Measurements from ENCODE around the gene P2RY6.
A peak's percentile ranks its signal among the peaks of the same experiment; 100 is the strongest.

The P2RY6 gene

GRCh38 chr11:73327812-73328364, 55.8 kb downstream of the P2RY6 start:
- peak overlapping the region; percentile 74 for H3K27ac ChIP-seq (ENCODE audit: low read length)
- peaks cover 0 to 2% of the 10 kb centered on the region in 2 donors for H3K36me3 ChIP-seq (ENCODE audit: control insufficient read depth in 2 of 2, insufficient read depth in 2 of 2, low read length in 2 of 2)

DNA sequence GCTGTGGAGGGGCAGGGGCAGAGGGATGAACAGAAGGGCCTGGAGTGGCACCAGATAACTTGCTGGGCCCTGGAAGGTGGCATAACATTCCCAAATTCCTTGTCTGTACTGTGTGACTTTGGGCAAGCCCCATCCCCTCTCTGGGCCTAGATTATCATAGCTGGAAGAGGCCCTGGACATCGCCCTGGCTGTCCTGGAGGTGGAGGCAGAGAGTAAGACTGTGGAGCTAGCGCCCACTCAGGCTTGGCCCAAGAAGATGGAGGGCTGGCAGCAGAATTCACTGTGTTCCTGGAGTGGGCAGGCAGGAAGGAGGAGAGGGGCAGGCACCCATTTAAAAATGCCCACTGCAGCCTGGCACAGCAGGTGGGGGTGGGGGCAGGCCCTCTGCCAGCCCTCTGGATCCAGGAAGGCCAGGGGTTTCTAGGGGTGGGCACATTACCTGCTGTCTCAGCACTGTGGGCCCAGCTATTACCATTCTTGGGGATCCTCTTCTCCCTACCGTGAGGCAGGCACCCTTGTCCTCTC, 58.5 kb downstream of the P2RY6 start:
- Histone ChIP-seq H3K9ac (ENCODE audit: low read length in 2 of 2) (peak overlapping the region; percentile 47 to 56), H3K4me1 (ENCODE audit: control insufficient read depth, insufficient read depth, low read length) (peaks cover 87% of the 10 kb centered on the region)

More at GRCh38 chr11:73327812-73328364, 55.8 kb downstream of the P2RY6 start:
- H3K4me1 ChIP-seq (ENCODE audit: control insufficient read depth, insufficient read depth, low read length), result peaks cover 89% of the 10 kb centered on the region
- no peaks in the 10 kb centered on the region for H3K9me3 ChIP-seq (ENCODE audit: control insufficient read depth in 2 of 2, low read length in 2 of 2)
- no peak overlapping the region for H3K4me3 ChIP-seq (ENCODE audit: low read length in 2 of 2)
- H3K27me3 ChIP-seq (ENCODE audit: control insufficient read depth in 1 of 2, insufficient read depth in 2 of 2, low read length in 2 of 2), result no peaks in the 10 kb centered on the region
- no peak overlapping the region for H3K9ac ChIP-seq (ENCODE audit: low read length in 2 of 2)

GRCh38 chr11:73331138-73331916, 59.2 kb downstream of the P2RY6 start:
- H3K9me3 ChIP-seq (ENCODE audit: control insufficient read depth in 2 of 2, low read length in 2 of 2), result no peaks in the 10 kb centered on the region
- peak overlapping the region; percentile 80 for H3K27ac ChIP-seq (ENCODE audit: low read length)
- peaks cover 81% of the 10 kb centered on the region for H3K4me1 ChIP-seq (ENCODE audit: control insufficient read depth, insufficient read depth, low read length)
- H3K9ac ChIP-seq (ENCODE audit: low read length in 2 of 2), result peak overlapping the region; percentile 47 to 56
- no peaks in the 10 kb centered on the region for H3K27me3 ChIP-seq (ENCODE audit: control insufficient read depth in 1 of 2, insufficient read depth in 2 of 2, low read length in 2 of 2)
- H3K36me3 ChIP-seq (ENCODE audit: control insufficient read depth in 2 of 2, insufficient read depth in 2 of 2, low read length in 2 of 2), result no peaks in the 10 kb centered on the region
- H3K4me3 ChIP-seq (ENCODE audit: low read length in 2 of 2), result peak overlapping the region in 1 of 2 donors; percentile 35

More for the DNA sequence above, 58.5 kb downstream of the P2RY6 start:
- H3K27me3 ChIP-seq (ENCODE audit: control insufficient read depth in 1 of 2, insufficient read depth in 2 of 2, low read length in 2 of 2), result no peaks in the 10 kb centered on the region
- peak overlapping the region; percentile 80 for H3K27ac ChIP-seq (ENCODE audit: low read length)
- H3K9me3 ChIP-seq (ENCODE audit: control insufficient read depth in 2 of 2, low read length in 2 of 2), result no peaks in the 10 kb centered on the region
- H3K36me3 ChIP-seq (ENCODE audit: control insufficient read depth in 2 of 2, insufficient read depth in 2 of 2, low read length in 2 of 2), result peaks cover 0 to under 1% of the 10 kb centered on the region in 2 donors
- H3K4me3 ChIP-seq (ENCODE audit: low read length in 2 of 2), result peak overlapping the region in 1 of 2 donors; percentile 35

GRCh38 chr11:73333173-73333572, 61.0 kb downstream of the P2RY6 start:
- H3K4me3 ChIP-seq (ENCODE audit: low read length in 2 of 2), result no peak overlapping the region
- peak overlapping the region; percentile 10 to 51 for H3K9ac ChIP-seq (ENCODE audit: low read length in 2 of 2)
- H3K27me3 ChIP-seq (ENCODE audit: control insufficient read depth in 1 of 2, insufficient read depth in 2 of 2, low read length in 2 of 2), result no peaks in the 10 kb centered on the region
- H3K9me3 ChIP-seq (ENCODE audit: control insufficient read depth in 2 of 2, low read length in 2 of 2), result no peaks in the 10 kb centered on the region
- peak overlapping the region; percentile 80 for H3K27ac ChIP-seq (ENCODE audit: low read length)
- H3K4me1 ChIP-seq (ENCODE audit: control insufficient read depth, insufficient read depth, low read length), result peaks cover 75% of the 10 kb centered on the region
- peaks cover 0 to 2% of the 10 kb centered on the region in 2 donors for H3K36me3 ChIP-seq (ENCODE audit: control insufficient read depth in 2 of 2, insufficient read depth in 2 of 2, low read length in 2 of 2)

- Histone ChIP-seq H3K4me3 (ENCODE audit: low read length in 2 of 2) (peak overlapping the region in 1 of 2 donors; percentile 35), H3K4me1 (ENCODE audit: control insufficient read depth, insufficient read depth, low read length) (peaks cover 74% of the 10 kb centered on the region), H3K9me3 (ENCODE audit: control insufficient read depth in 2 of 2, low read length in 2 of 2) (no peaks in the 10 kb centered on the region)
These were observed 61.7 kb downstream of the P2RY6 start for GRCh38 chr11:73333640-73334383.

DNA sequence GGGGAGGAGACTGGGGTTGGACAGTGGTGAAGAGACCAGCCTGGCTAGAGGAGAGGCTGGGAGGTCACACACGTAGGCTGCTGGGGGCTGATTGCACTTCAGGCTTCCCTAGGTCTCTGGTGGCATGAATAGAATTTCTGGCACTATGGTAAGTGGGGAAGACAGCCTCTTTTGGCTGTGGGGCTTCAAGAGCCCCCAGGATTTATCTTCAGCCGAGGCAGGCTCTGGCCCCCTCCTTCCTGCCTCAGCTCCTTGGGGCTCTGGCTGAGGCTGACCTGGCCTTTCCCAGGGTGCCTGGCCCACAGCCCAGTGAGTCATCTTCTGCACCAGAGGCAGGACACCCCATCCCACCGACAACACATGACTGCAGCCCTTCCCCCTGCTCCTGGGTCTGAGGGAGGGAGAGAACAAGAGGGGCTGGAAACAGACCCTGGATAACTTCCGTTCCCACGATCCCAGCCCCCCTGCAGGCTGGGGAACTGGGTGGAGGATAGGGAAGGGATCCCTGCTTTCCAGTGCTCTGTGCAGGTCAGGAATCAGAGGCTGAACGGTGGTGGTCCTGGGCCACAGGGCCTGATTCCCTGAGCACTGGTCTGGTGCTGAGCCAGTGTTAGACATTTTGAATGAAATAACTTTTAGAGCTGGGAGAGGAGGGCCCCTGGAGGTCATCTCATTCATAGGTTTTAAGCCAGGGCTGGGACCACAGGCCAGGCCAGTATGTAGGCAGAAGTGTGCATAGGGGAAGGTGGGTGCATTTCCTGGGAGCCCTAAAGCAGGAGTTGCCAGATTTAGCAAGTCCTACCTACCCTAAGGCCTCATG, 62.5 kb downstream of the P2RY6 start:
- H3K4me1 ChIP-seq (ENCODE audit: control insufficient read depth, insufficient read depth, low read length), result peaks cover 72% of the 10 kb centered on the region
- H3K4me3 ChIP-seq (ENCODE audit: low read length in 2 of 2), result peak overlapping the region; percentile 31 to 44
- H3K36me3 ChIP-seq (ENCODE audit: control insufficient read depth in 2 of 2, insufficient read depth in 2 of 2, low read length in 2 of 2), result peaks cover 0 to 2% of the 10 kb centered on the region in 2 donors
- H3K27ac ChIP-seq (ENCODE audit: low read length), result peak overlapping the region; percentile 80
- peak overlapping the region; percentile 21 to 42 for H3K9ac ChIP-seq (ENCODE audit: low read length in 2 of 2)
- H3K9me3 ChIP-seq (ENCODE audit: control insufficient read depth in 2 of 2, low read length in 2 of 2), result no peaks in the 10 kb centered on the region
- no peaks in the 10 kb centered on the region for H3K27me3 ChIP-seq (ENCODE audit: control insufficient read depth in 1 of 2, insufficient read depth in 2 of 2, low read length in 2 of 2)

More at GRCh38 chr11:73333640-73334383, 61.7 kb downstream of the P2RY6 start:
- Histone ChIP-seq H3K27me3 (ENCODE audit: control insufficient read depth in 1 of 2, insufficient read depth in 2 of 2, low read length in 2 of 2) (no peaks in the 10 kb centered on the region), H3K27ac (ENCODE audit: low read length) (peak overlapping the region; percentile 80), H3K36me3 (ENCODE audit: control insufficient read depth in 2 of 2, insufficient read depth in 2 of 2, low read length in 2 of 2) (peaks cover 0 to 2% of the 10 kb centered on the region in 2 donors), H3K9ac (ENCODE audit: low read length in 2 of 2) (peak overlapping the region; percentile 21 to 42)

GRCh38 chr11:73335204-73335923, 63.2 kb downstream of the P2RY6 start:
- Histone ChIP-seq H3K9me3 (ENCODE audit: control insufficient read depth in 2 of 2, low read length in 2 of 2) (no peaks in the 10 kb centered on the region), H3K27ac (ENCODE audit: low read length) (peak overlapping the region; percentile 80), H3K27me3 (ENCODE audit: control insufficient read depth in 1 of 2, insufficient read depth in 2 of 2, low read length in 2 of 2) (no peaks in the 10 kb centered on the region), H3K36me3 (ENCODE audit: control insufficient read depth in 2 of 2, insufficient read depth in 2 of 2, low read length in 2 of 2) (peaks cover 0 to 2% of the 10 kb centered on the region in 2 donors), H3K4me1 (ENCODE audit: control insufficient read depth, insufficient read depth, low read length) (peaks cover 76% of the 10 kb centered on the region), H3K9ac (ENCODE audit: low read length in 2 of 2) (peak overlapping the region; percentile 21 to 36), H3K4me3 (ENCODE audit: low read length in 2 of 2) (peak overlapping the region; percentile 31 to 44)

GRCh38 chr11:73337846-73338245, 65.7 kb downstream of the P2RY6 start:
- no peak overlapping the region for H3K27ac ChIP-seq (ENCODE audit: low read length)
- peaks cover 63% of the 10 kb centered on the region for H3K4me1 ChIP-seq (ENCODE audit: control insufficient read depth, insufficient read depth, low read length)
- no peaks in the 10 kb centered on the region for H3K27me3 ChIP-seq (ENCODE audit: control insufficient read depth in 1 of 2, insufficient read depth in 2 of 2, low read length in 2 of 2)
- H3K36me3 ChIP-seq (ENCODE audit: control insufficient read depth in 2 of 2, insufficient read depth in 2 of 2, low read length in 2 of 2), result peaks cover 0 to 4% of the 10 kb centered on the region in 2 donors
- H3K9ac ChIP-seq (ENCODE audit: low read length in 2 of 2), result peak overlapping the region in 1 of 2 donors; percentile 42
- no peaks in the 10 kb centered on the region for H3K9me3 ChIP-seq (ENCODE audit: control insufficient read depth in 2 of 2, low read length in 2 of 2)
- H3K4me3 ChIP-seq (ENCODE audit: low read length in 2 of 2), result no peak overlapping the region

GRCh38 chr11:73338279-73338678, 66.1 kb downstream of the P2RY6 start:
- no peak overlapping the region for H3K27ac ChIP-seq (ENCODE audit: low read length)
- no peaks in the 10 kb centered on the region for H3K27me3 ChIP-seq (ENCODE audit: control insufficient read depth in 1 of 2, insufficient read depth in 2 of 2, low read length in 2 of 2)
- peaks cover 0 to 4% of the 10 kb centered on the region in 2 donors for H3K36me3 ChIP-seq (ENCODE audit: control insufficient read depth in 2 of 2, insufficient read depth in 2 of 2, low read length in 2 of 2)
- H3K9me3 ChIP-seq (ENCODE audit: control insufficient read depth in 2 of 2, low read length in 2 of 2), result no peaks in the 10 kb centered on the region
- peaks cover 62% of the 10 kb centered on the region for H3K4me1 ChIP-seq (ENCODE audit: control insufficient read depth, insufficient read depth, low read length)
- H3K9ac ChIP-seq (ENCODE audit: low read length in 2 of 2), result peak overlapping the region in 1 of 2 donors; percentile 14
- H3K4me3 ChIP-seq (ENCODE audit: low read length in 2 of 2), result no peak overlapping the region

Measured in stomach smooth muscle (tissue), 2 donors.